ENCODE results near the gene EML4. TPM values are rescaled to one million over a fixed set of nuclear protein-coding genes. Genes with fewer than 3 reads are reported as not detected.

EML4 gene
- total and polyA plus RNA-seq, 8 donors = 12.5 to 44.0 (median 33.2) TPM

DNA sequence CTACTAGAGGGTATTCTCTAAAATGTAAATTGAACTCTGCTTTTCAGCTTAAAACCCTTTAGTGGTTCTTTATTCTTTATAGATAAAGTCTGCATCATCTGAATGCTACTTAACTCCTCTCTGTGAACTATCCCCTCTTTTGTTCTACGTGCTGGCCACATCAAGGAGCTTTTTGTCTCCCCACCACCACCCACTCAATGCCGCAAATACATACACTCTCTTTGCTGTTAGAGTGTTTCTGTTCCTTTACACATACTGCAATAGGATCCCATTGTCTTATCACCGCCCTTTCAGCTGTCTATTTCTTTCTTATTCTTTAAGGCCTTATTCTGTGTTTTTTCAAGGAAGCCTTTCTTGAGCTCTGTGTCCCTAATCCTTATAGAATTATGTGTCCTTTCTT is 83.3 kb downstream of the EML4 start:
- H3K36me3 ChIP-seq = no peaks in the 10 kb centered on the region
- H3K27me3 ChIP-seq = no peaks in the 10 kb centered on the region
- 94 to 95% methylated on average over 3 of the region's 3 CpGs for WGBS, 2 donors
- H3K9me3 ChIP-seq = no peaks in the 10 kb centered on the region
- no peak for ATAC-seq
- TF ChIP-seq, protein P1, sequence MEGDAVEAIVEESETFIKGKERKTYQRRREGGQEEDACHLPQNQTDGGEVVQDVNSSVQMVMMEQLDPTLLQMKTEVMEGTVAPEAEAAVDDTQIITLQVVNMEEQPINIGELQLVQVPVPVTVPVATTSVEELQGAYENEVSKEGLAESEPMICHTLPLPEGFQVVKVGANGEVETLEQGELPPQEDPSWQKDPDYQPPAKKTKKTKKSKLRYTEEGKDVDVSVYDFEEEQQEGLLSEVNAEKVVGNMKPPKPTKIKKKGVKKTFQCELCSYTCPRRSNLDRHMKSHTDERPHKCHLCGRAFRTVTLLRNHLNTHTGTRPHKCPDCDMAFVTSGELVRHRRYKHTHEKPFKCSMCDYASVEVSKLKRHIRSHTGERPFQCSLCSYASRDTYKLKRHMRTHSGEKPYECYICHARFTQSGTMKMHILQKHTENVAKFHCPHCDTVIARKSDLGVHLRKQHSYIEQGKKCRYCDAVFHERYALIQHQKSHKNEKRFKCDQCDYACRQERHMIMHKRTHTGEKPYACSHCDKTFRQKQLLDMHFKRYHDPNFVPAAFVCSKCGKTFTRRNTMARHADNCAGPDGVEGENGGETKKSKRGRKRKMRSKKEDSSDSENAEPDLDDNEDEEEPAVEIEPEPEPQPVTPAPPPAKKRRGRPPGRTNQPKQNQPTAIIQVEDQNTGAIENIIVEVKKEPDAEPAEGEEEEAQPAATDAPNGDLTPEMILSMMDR (IDR thresholded peaks at IDR 0.05) = no peak
- intact Hi-C loops (cut with DNase I) = no loop called here
- FAIRE-seq = no peak
- no peak overlapping the region for H3K27ac ChIP-seq
- peaks cover 3 to 26% (median 17%) of the 10 kb centered on the region in 3 donors for H3K4me1 ChIP-seq
- no peak for DNase-seq
- no peak overlapping the region for H3K4me3 ChIP-seq

DNA sequence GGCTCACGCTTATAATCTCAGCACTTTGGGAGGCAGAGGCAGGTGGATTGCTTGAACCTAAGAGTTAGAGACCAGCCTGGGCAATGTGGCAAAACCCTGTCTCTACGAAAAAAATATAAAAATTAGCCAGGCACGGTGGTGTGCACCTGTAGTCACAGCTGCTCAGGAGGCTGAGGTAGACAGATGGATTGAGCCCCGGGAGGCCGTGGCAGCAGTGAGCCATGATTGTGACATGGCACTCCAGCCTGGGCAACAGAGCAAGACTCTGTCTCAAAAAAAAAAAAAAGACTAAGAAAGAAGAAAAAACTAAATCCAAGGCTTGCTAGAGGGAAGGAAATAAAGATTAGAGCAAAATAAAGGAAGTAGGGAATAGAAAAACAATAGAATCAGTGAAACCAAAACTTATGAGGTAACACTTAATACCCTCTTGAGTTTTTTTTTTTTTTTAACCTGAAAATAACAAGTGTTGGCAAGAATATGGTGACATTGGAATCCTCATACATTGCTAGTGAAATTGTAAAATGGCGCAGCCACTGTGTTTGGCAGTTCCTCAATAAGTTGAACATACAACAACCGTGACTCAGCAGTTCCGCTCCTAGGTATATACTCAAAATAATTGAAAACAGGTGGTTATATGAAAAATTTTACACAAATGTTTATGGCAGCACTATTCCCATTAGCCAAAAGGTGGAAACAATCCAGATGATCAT is 85.2 kb downstream of the EML4 start:
- peaks cover 0 to 6% (median 0%) of the 10 kb centered on the region in 3 donors for H3K36me3 ChIP-seq
- DNase-seq (no peak), ATAC-seq (no peak), FAIRE-seq (no peak)
- 90 to 98% methylated on average over 8 of the region's 8 CpGs for WGBS, 2 donors
- H3K9me3 ChIP-seq = no peaks in the 10 kb centered on the region
- H3K27me3 ChIP-seq = no peaks in the 10 kb centered on the region
- H3K27ac ChIP-seq = no peak overlapping the region
- peaks cover 3 to 20% (median 9%) of the 10 kb centered on the region in 3 donors for H3K4me1 ChIP-seq
- H3K4me3 ChIP-seq = no peak overlapping the region
- intact Hi-C loops (cut with DNase I) = no loop called here
- TF ChIP-seq, protein P1 (IDR thresholded peaks at IDR 0.05) = no peak

DNA sequence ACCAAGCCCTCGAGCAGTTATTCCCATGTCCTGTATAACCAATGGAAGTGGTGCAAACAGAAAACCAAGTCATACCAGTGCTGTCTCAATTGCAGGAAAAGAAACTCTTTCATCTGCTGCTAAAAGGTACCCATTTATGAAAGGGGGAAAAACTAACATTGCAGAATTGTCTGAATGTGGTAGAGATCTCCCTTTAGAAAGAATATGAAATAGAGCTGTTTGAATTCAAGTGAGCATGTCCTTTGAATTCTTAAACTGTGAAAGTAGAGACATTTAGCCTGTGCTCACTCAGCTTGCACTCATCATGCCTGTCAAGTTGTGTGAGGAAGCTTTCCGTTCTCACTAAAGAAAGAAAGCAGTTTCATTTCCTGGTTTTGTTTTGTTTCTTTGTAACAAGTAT is 87.4 kb downstream of the EML4 start:
- 85 to 90% methylated on average over 2 of the region's 2 CpGs for WGBS, 2 donors
- TF ChIP-seq, protein P1 (IDR thresholded peaks at IDR 0.05) = no peak
- intact Hi-C loops (cut with DNase I) = no loop called here
- peaks cover 0 to 5% (median 0%) of the 10 kb centered on the region in 3 donors for H3K4me1 ChIP-seq
- H3K36me3 ChIP-seq = peaks cover 0 to 6% (median 0%) of the 10 kb centered on the region in 3 donors
- H3K27ac ChIP-seq = no peak overlapping the region
- H3K27me3 ChIP-seq = no peaks in the 10 kb centered on the region
- ATAC-seq (peak in 1 of 4 donors; percentile 20), FAIRE-seq (no peak), DNase-seq (no peak)
- no peaks in the 10 kb centered on the region for H3K9me3 ChIP-seq
- H3K4me3 ChIP-seq = no peak overlapping the region

DNA sequence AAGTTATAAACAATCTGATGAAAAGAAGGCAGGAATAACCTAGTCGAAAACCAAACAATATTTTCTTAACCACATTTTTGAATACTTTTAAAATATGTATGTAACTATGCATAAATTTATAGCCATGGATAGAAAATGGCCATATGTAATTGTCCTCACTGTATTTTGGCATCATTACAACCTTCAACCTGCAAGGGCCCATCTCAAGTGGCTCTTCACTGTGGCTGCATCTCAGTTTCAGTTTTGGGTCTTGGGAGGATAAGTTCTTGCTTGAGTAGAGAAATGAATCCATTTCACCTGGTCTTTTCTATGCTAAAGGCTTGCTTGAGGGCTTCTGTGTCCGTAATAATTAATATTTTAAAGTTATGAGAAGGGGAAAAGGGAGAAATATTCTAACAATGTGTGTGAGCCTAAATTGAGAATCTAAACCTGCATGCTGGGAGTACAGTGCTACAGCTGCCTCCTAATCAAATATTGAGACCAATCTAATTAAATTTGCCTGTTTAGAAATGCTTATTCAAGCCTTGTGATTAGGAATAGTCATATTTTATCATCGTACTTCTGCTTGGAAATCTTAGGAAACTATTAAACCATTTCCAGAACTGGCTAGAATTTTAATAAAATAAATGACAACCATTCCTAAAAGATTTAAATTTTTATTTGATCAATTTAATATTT is 92.5 kb downstream of the EML4 start:
- TF ChIP-seq, protein P1 (IDR thresholded peaks at IDR 0.05) = no peak
- no peak for DNase-seq
- FAIRE-seq = no peak
- no peak for ATAC-seq
- 93 to 94% methylated on average over 3 of the region's 3 CpGs for WGBS, 2 donors
- Histone ChIP-seq H3K36me3 (peaks cover 0 to 6% (median 0%) of the 10 kb centered on the region in 3 donors), H3K4me1 (no peaks in the 10 kb centered on the region), H3K9me3 (no peaks in the 10 kb centered on the region), H3K27me3 (no peaks in the 10 kb centered on the region), H3K4me3 (no peak overlapping the region), H3K27ac (no peak overlapping the region)
- intact Hi-C loops (cut with DNase I) = no loop called here

DNA sequence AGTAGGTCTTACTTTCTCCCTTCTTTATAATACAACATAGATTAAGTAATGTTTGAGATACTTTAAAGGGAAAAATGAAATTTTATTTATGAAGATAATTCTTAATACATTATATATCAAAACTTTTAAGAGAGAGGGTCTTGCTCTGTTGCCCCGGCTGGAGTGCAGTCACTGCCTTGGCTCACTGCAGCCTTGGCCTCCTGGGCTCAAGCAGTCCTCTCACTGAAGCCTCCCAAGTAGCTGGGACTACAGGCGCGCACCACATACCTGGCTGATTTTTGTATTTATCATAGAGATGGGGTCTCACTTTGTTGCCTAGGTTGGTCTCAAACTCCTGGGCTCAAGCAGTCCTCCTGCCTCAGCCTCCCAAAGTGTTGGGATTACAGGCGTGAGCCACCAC is 97.1 kb downstream of the EML4 start:
- H3K27me3 ChIP-seq = no peaks in the 10 kb centered on the region
- TF ChIP-seq, protein P1 (IDR thresholded peaks at IDR 0.05) = no peak
- DNase-seq (no peak), FAIRE-seq (no peak), ATAC-seq (no peak)
- WGBS, 2 donors = 94 to 97% methylated on average over 4 of the region's 4 CpGs
- H3K27ac ChIP-seq = no peak overlapping the region
- H3K9me3 ChIP-seq = no peaks in the 10 kb centered on the region
- no peaks in the 10 kb centered on the region for H3K36me3 ChIP-seq
- H3K4me1 ChIP-seq = no peaks in the 10 kb centered on the region
- intact Hi-C loops (cut with DNase I) = no loop called here
- no peak overlapping the region for H3K4me3 ChIP-seq
